Activated B cell treated with CpG ODN at 0.5 μM for 24 hours (primary cell): ENCODE data around the gene HJV. TPM values are rescaled to one million over a fixed set of nuclear protein-coding genes. Genes with fewer than 3 reads are reported as not detected.
"Not testable (repeated sequence)": the region's sequence is repeated elsewhere in the genome, so short reads cannot be mapped to it uniquely, and the experiment has no call there.

Source experiments
- ATAC-seq: fragments of 200-7000 bp; cut with Tn5 transposase; one replicate; pipeline ENCODE4 v1.10.0; 2021; ENCODE audit warnings: low read depth, mild to moderate bottlenecking, moderate library complexity
- CTCF ChIA-PET: fragments of 350-600 bp; sonication (Branson Sonifier 250); formaldehyde crosslinking; loops from one replicate; lab custom pipeline; 2021; ENCODE audit warnings: antibody characterized with exemption; lab: Charles Lee
- POLR2A ChIA-PET: fragments of 350-600 bp; sonication (Branson Sonifier 250); formaldehyde crosslinking; loops from one replicate; lab custom pipeline; 2021; ENCODE audit warnings: antibody characterized with exemption; lab: Charles Lee
- DNase-seq: peaks from one replicate; pipeline ENCODE4 v3.0.0; 2022
- H3K27ac Mint-ChIP-seq: one replicate; pipeline ENCODE4 v1.8.0; 2020; ENCODE audit warnings: mixed read lengths
- H3K27me3 Mint-ChIP-seq: one replicate; pipeline ENCODE4 v1.8.0; 2021; ENCODE audit warnings: mixed read lengths
- H3K36me3 Mint-ChIP-seq: one replicate; pipeline ENCODE4 v1.8.0; 2021; ENCODE audit warnings: low read depth, mixed read lengths
- H3K4me1 Mint-ChIP-seq: one replicate; pipeline ENCODE4 v1.8.0; 2021; ENCODE audit warnings: mixed read lengths
- H3K4me3 Mint-ChIP-seq: one replicate; pipeline ENCODE4 v1.8.0; 2020; ENCODE audit warnings: mild to moderate bottlenecking, mixed read lengths
- H3K9me3 Mint-ChIP-seq: one replicate; pipeline ENCODE4 v1.8.0; 2020; ENCODE audit warnings: mixed read lengths
- CTCF ChIP-seq: fragments of 200-600 bp; IDR thresholded peaks from one replicate; pipeline ENCODE4 v1.8.0; 2022; ENCODE audit warnings: antibody characterized with exemption, mild to moderate bottlenecking
- intact Hi-C: fragments of 100-400 bp; cut with micrococcal nuclease; formaldehyde crosslinking; loops from one replicate; pipeline ENCODE4 v1.15.1; 2024
- total RNA-seq: library from RNA; stranded (reverse); gene quantifications from 2 replicates; pipeline ENCODE4 v1.2.3, GENCODE V29; 2022

The HJV gene
- total RNA-seq, 1 donor from 2014 or later, result not detected

GRCh38 chr1:146029117-146029516 lies 7.6 kb upstream of the HJV start:
- Mint-ChIP-seq H3K36me3 (no peaks in the 10 kb centered on the region), H3K4me1 (peaks cover 5% of the 10 kb centered on the region), H3K27me3 (peaks cover 10% of the 10 kb centered on the region), H3K9me3 (no peaks in the 10 kb centered on the region), H3K27ac (no peak overlapping the region), H3K4me3 (no peak overlapping the region)
- TF ChIP-seq CTCF, result no peak
- DNase-seq (no peak), ATAC-seq (no peak)
- intact Hi-C loops, result no loop called here
- POLR2A ChIA-PET, result interaction anchor here (0.5 kb wide), 1 partner anchor 350 kb away, joined by 3 read pairs; no protein-coding TSS in a partner anchor
- CTCF ChIA-PET, result no interaction called here

GRCh38 chr1:146026650-146027049 lies 5.1 kb upstream of the HJV start:
- ATAC-seq, H3K4me1 Mint-ChIP-seq, H3K27ac Mint-ChIP-seq, H3K9me3 Mint-ChIP-seq, intact Hi-C loops, DNase-seq, H3K4me3 Mint-ChIP-seq, POLR2A ChIA-PET, H3K36me3 Mint-ChIP-seq: not testable (repeated sequence)
- peaks cover 18% of the 10 kb centered on the region for H3K27me3 Mint-ChIP-seq
- CTCF ChIA-PET, result interaction anchor here (1.4 kb wide), 1 partner anchor 12 kb away, joined by 3 read pairs; no protein-coding TSS in a partner anchor

GRCh38 chr1:146025787-146026495 lies 4.4 kb upstream of the HJV start:
- H3K27ac Mint-ChIP-seq, ATAC-seq, H3K4me1 Mint-ChIP-seq, H3K9me3 Mint-ChIP-seq, H3K36me3 Mint-ChIP-seq, H3K4me3 Mint-ChIP-seq, DNase-seq, intact Hi-C loops, POLR2A ChIA-PET: not testable (repeated sequence)
- peaks cover 25% of the 10 kb centered on the region for H3K27me3 Mint-ChIP-seq
- CTCF ChIA-PET, result interaction anchor here (1.4 kb wide), 1 partner anchor 11 kb away, joined by 3 read pairs; no protein-coding TSS in a partner anchor

- ATAC-seq (no peak), DNase-seq (no peak)
- no peak overlapping the region for H3K27ac Mint-ChIP-seq
- no peak for TF ChIP-seq CTCF
- peaks cover 8% of the 10 kb centered on the region for H3K4me1 Mint-ChIP-seq
- ChIA-PET POLR2A (no interaction called here), CTCF (interaction anchor here (0.7 to 1.3 kb wide), 3 partner anchors 14 to 45 kb away, joined by 3 to 4 read pairs (median 3); no protein-coding TSS in a partner anchor)
- H3K36me3 Mint-ChIP-seq, result no peaks in the 10 kb centered on the region
- no peak overlapping the region for H3K4me3 Mint-ChIP-seq
- intact Hi-C loops, result no loop called here
- H3K9me3 Mint-ChIP-seq, result no peaks in the 10 kb centered on the region
- H3K27me3 Mint-ChIP-seq, result peaks cover 48% of the 10 kb centered on the region
Measured at GRCh38 chr1:146022403-146023127, 1.0 kb upstream of the HJV start.

- Mint-ChIP-seq H3K4me3 (no peak overlapping the region), H3K27me3 (peaks cover 49% of the 10 kb centered on the region), H3K9me3 (no peaks in the 10 kb centered on the region), H3K4me1 (peaks cover 8% of the 10 kb centered on the region), H3K27ac (no peak overlapping the region), H3K36me3 (no peaks in the 10 kb centered on the region)
- no peak for DNase-seq
- CTCF ChIA-PET, result interaction anchor here (1.2 kb wide), 1 partner anchor 12 kb away, joined by 3 read pairs; no protein-coding TSS in a partner anchor
- ATAC-seq, result no peak
- intact Hi-C loops, result no loop called here
- no peak for TF ChIP-seq CTCF
- POLR2A ChIA-PET, result interaction anchor here (0.6 to 0.9 kb wide), 2 partner anchors 12 to 303 kb away, joined by 7 to 8 read pairs; no protein-coding TSS in a partner anchor
Measured at GRCh38 chr1:146021050-146021445, 487 bp downstream of the HJV start.
